Lung (tissue), 12 donors: ENCODE results near the gene RALGPS1. TPM values are rescaled to one million over a fixed set of nuclear protein-coding genes. Genes with fewer than 3 reads are reported as not detected.

ENCODE experiments used
- ATAC-seq: fragments of 200-7000 bp; cut with Tn5 transposase; one replicate; pipeline ENCODE4 v1.9.1; 2020; ENCODE audit warnings: moderate number of reproducible peaks; ENCODE audit not compliant: insufficient read depth, low FRiP score
- DNase-seq, 3 donors: peaks; one replicate each; pipeline ENCODE4 v3.0.0-alpha.2; 2013 to 2017
- H3K27ac ChIP-seq, 2 donors: one replicate each; pipeline ENCODE4 v1.5.1; 2013; ENCODE audit warnings: mild to moderate bottlenecking in 2 of 2, moderate library complexity in 2 of 2, control low read depth in 1 of 2, inconsistent platforms in 1 of 2, low read depth in 1 of 2, low read length in 1 of 2
- H3K27me3 ChIP-seq, 3 donors: one replicate each; pipeline ENCODE4 v1.5.1; 2013; ENCODE audit warnings: low read length in 2 of 3; ENCODE audit not compliant: control insufficient read depth in 3 of 3, insufficient read depth in 3 of 3
- H3K36me3 ChIP-seq, 4 donors: one replicate each; pipeline ENCODE4 v1.5.1; 2013; ENCODE audit warnings: low read length in 4 of 4, mild to moderate bottlenecking in 1 of 4, moderate library complexity in 1 of 4; ENCODE audit not compliant: control insufficient read depth in 4 of 4, insufficient read depth in 4 of 4
- H3K4me1 ChIP-seq, 5 donors: one replicate each; pipeline ENCODE4 v1.5.1; 2013; ENCODE audit warnings: low read length in 5 of 5, mild to moderate bottlenecking in 2 of 5, moderate library complexity in 1 of 5; ENCODE audit not compliant: control insufficient read depth in 5 of 5, insufficient read depth in 5 of 5
- H3K4me3 ChIP-seq: one replicate; pipeline ENCODE4 v1.5.1; 2013; ENCODE audit warnings: mild to moderate bottlenecking, control low read depth, moderate library complexity
- H3K9ac ChIP-seq, 2 donors: one replicate each; pipeline ENCODE4 v1.5.1; 2013; ENCODE audit warnings: low read length in 2 of 2, control low read depth in 1 of 2; ENCODE audit not compliant: insufficient read depth in 1 of 2
- H3K9me3 ChIP-seq, 4 donors: one replicate each; pipeline ENCODE4 v1.5.1; 2013; ENCODE audit warnings: low read length in 3 of 4, mild to moderate bottlenecking in 1 of 4, moderate library complexity in 1 of 4; ENCODE audit not compliant: control insufficient read depth in 4 of 4, insufficient read depth in 3 of 4
- WGBS, 2 donors: extraction: QIAGEN DNeasy Blood & Tissue Kit; methylation state at CpG; one replicate each; pipeline ENCODE4 v1.1.7; 2013; 5-methylcytosine and 5-hydroxymethylcytosine counted together
- polyA plus RNA-seq, 2 donors: library from polyadenylated mRNA; stranded (reverse); fragments of 200-250 nt; gene quantifications; one replicate each; pipeline ENCODE4 v1.2.1, GENCODE V29; 2013
- total RNA-seq, 2 donors: library from RNA; depleted of rRNA in 1 of 2; stranded (reverse); fragments of >200 nt in 1 of 2; gene quantifications; one replicate each; pipeline ENCODE4 v1.2.1, GENCODE V29; 2014 to 2021
- TF ChIP-seq, protein P1 (sequence below): IDR thresholded peaks from 2 replicates; pipeline ENCODE4 v1.5.1; 2012; ENCODE audit warnings: mild to moderate bottlenecking; ENCODE audit errors: control extremely low read depth, extremely low read depth
- donor health status: control.
- donor health status: control.
- donor health status: Bipolar disorder and iron deficiency.
- donor health status: healthy.
- donor health status: DM: yes; HTN: yes; CAD: no.

The RALGPS1 gene
- total and polyA plus RNA-seq, 4 donors, result 3.5 to 30.3 (median 11.9) TPM

DNA sequence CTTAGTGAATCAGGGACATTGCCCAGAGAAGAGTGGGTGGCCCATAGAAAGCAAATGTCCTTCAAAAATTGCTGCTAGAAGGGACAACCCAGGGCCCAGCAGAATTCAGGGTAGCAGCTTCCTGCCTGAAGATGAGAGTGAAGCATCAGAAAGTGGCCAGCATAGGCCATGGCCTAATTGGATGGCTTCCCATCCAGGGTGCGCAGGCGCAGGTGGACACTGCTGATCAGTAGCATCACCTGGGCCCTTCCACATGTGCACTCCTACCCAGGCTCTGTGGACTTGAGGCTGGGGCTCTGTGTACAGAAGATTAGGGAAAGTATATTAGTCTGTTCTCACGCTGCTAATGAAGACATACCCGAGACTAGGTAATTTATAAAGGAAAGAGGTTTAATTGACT, 291.4 kb downstream of the RALGPS1 start:
- TF ChIP-seq, protein P1, sequence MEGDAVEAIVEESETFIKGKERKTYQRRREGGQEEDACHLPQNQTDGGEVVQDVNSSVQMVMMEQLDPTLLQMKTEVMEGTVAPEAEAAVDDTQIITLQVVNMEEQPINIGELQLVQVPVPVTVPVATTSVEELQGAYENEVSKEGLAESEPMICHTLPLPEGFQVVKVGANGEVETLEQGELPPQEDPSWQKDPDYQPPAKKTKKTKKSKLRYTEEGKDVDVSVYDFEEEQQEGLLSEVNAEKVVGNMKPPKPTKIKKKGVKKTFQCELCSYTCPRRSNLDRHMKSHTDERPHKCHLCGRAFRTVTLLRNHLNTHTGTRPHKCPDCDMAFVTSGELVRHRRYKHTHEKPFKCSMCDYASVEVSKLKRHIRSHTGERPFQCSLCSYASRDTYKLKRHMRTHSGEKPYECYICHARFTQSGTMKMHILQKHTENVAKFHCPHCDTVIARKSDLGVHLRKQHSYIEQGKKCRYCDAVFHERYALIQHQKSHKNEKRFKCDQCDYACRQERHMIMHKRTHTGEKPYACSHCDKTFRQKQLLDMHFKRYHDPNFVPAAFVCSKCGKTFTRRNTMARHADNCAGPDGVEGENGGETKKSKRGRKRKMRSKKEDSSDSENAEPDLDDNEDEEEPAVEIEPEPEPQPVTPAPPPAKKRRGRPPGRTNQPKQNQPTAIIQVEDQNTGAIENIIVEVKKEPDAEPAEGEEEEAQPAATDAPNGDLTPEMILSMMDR, result no peak
- DNase-seq (no peak), ATAC-seq (no peak)
- Histone ChIP-seq H3K36me3 (peaks cover 0 to 3% (median 0%) of the 10 kb centered on the region in 4 donors), H3K9me3 (no peaks in the 10 kb centered on the region), H3K9ac (no peak overlapping the region), H3K27me3 (no peaks in the 10 kb centered on the region), H3K4me3 (no peak overlapping the region), H3K4me1 (peaks cover 0 to 27% (median 4%) of the 10 kb centered on the region in 5 donors), H3K27ac (no peak overlapping the region)
- WGBS, 2 donors, result 98 to 100% methylated on average over 4 of the region's 4 CpGs

DNA sequence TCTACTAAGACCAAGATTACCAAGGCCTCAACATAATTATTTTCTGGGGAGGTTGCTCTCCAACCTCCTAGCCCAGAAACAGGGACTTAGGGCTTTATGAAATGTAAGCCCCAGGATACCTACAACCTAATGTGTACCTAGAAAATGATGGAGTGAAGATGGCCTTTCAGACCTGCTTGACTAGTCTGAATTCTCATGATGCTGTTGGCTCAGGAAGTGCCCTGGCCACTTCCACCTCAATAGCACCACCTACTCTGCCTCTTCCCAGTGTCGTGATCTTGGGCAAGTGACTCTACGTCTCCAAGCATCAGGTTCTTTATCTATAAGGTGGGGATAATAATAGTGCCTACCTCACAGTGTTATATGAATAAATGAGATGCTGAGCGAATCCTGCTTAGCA, 292.1 kb downstream of the RALGPS1 start:
- Histone ChIP-seq H3K4me3 (no peak overlapping the region), H3K27ac (no peak overlapping the region), H3K9me3 (no peaks in the 10 kb centered on the region), H3K36me3 (peaks cover 0 to 3% (median 0%) of the 10 kb centered on the region in 4 donors), H3K27me3 (no peaks in the 10 kb centered on the region), H3K4me1 (peaks cover 0 to 27% (median 4%) of the 10 kb centered on the region in 5 donors), H3K9ac (no peak overlapping the region)
- DNase-seq, result no peak
- TF ChIP-seq, protein P1, result no peak
- 85 to 87% methylated on average over 3 of the region's 3 CpGs for WGBS, 2 donors
- no peak for ATAC-seq

DNA sequence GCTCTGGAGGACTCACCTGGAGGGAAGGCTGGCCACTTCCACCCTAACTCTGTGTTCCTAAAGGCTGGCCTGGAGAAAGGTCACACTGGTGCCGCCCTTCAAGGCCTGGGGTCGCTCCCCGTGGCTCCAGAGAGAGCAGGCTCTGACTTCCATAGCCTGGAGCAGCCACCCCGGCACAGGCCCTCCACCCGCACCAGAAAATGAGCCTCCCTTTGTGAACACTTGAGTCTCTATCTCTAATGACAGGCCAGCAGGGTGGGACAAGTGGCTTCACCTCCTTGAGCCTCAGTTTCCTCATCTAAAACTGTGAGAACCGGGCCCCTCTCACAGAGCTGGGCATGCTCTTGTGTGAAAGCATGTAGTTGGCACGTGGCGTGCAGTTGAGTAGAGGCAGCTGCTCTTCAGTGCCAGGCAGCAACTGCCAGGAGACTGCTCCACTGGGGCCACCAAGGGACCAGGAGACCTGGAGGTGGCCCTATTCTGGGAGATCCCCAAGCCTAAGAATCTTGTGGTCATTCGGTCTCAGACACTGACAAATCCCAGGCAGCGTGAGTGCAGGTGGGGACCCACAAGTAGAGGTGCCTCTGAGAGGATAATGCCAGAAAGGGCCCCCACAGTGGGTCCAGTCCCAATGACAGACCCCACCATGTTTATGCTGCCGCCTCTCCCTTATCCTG, 293.3 kb downstream of the RALGPS1 start:
- no peak for DNase-seq
- Histone ChIP-seq H3K9ac (no peak overlapping the region), H3K9me3 (no peaks in the 10 kb centered on the region), H3K4me3 (no peak overlapping the region), H3K4me1 (peaks cover 0 to 18% (median 2%) of the 10 kb centered on the region in 5 donors), H3K27me3 (no peaks in the 10 kb centered on the region), H3K27ac (no peak overlapping the region), H3K36me3 (no peaks in the 10 kb centered on the region)
- WGBS, 2 donors, result 94 to 96% methylated on average over 11 of the region's 11 CpGs
- TF ChIP-seq, protein P1, result no peak
- ATAC-seq, result no peak

DNA sequence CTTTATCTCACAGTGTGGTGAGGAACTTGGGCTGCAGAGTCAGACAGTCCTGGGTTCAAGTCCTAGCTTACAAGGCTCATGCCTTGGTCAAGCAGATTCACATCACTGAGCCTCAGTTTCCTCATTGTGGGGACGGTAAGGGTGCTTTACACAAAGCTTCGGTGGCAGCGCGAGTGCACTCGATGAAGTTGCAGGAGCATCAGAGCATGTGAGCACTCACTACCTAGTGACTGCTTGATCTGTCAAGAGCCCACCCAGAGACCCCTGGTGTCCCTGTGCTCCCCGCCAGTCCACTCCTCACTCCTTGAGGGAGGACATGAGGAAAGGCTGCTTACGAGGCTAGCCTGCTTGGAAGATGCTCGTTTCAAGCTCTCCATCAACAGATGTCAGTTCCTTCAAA, 293.8 kb downstream of the RALGPS1 start:
- no peaks in the 10 kb centered on the region for H3K9me3 ChIP-seq
- H3K4me3 ChIP-seq, result no peak overlapping the region
- peaks cover 0 to 17% (median 2%) of the 10 kb centered on the region in 5 donors for H3K4me1 ChIP-seq
- ATAC-seq (no peak), DNase-seq (no peak)
- no peak overlapping the region for H3K9ac ChIP-seq
- TF ChIP-seq, protein P1, result no peak
- H3K36me3 ChIP-seq, result no peaks in the 10 kb centered on the region
- H3K27ac ChIP-seq, result no peak overlapping the region
- H3K27me3 ChIP-seq, result no peaks in the 10 kb centered on the region
- WGBS, 2 donors, result 93 to 96% methylated on average over 8 of the region's 8 CpGs
